ENCODE measurements around the gene RIMBP2. TPM values are rescaled to one million over a fixed set of nuclear protein-coding genes. Genes with fewer than 3 reads are reported as not detected.

The RIMBP2 gene
- total and polyA plus RNA-seq, 9 of the 15 experiments (the other 6 are each of a cell fraction or from before 2014, with no cell fraction given), result not detected

GRCh38 chr12:130529781-130530180, 186.3 kb downstream of the RIMBP2 start:
- POLR2A ChIA-PET, result no interaction called here
- no peak for ATAC-seq
- in situ Hi-C loops (cut with MboI), result no loop called here
- H4K20me1 ChIP-seq (replicated peaks; ENCODE audit: control insufficient read depth, insufficient read depth, low read length), result no peaks in the 10 kb centered on the region
- DNase-seq (ENCODE audit: extremely low read depth in 1 of 4, low spot score in 3 of 4), result no peak
- no peak overlapping the region for H3K27ac ChIP-seq (ENCODE audit: extremely low read depth, low read depth, low read length)
- H3K9me3 ChIP-seq (replicated peaks; ENCODE audit: control insufficient read depth, insufficient read depth, low read depth, low read length), result no peaks in the 10 kb centered on the region
- H3K79me2 ChIP-seq (ENCODE audit: control insufficient read depth, insufficient read depth, low read length), result no peaks in the 10 kb centered on the region
- no peak overlapping the region for H3K9ac ChIP-seq (ENCODE audit: insufficient read depth in 1 of 2, low read depth in 2 of 2, low read length in 2 of 2)
- no peak overlapping the region for H2AFZ ChIP-seq (ENCODE audit: low read depth, low read length)
- no peaks in the 10 kb centered on the region for H3K36me3 ChIP-seq (ENCODE audit: control insufficient read depth, insufficient read depth, low read length)
- H3K4me2 ChIP-seq (ENCODE audit: insufficient read depth, low read length), result no peak overlapping the region
- 0% methylated on average over 4 of the region's 4 CpGs for WGBS (ENCODE audit: insufficient coverage, low coverage, missing lambda C conversion rate)
- no peak for FAIRE-seq
- intact Hi-C loops (cut with micrococcal nuclease), result no loop called here
- no peak for TF ChIP-seq BRD9 (IDR thresholded peaks at IDR 0.05; ENCODE audit: low read depth, partially characterized antibody)
- no peak for TF ChIP-seq SOX6 (IDR thresholded peaks at IDR 0.05)
- no peak for TF ChIP-seq MEF2D (tag; conservative IDR thresholded peaks at IDR 0.05; ENCODE audit: low read depth)
- no peak for TF ChIP-seq ARID3B (CRISPR knock-in tag; IDR thresholded peaks at IDR 0.05; ENCODE audit: borderline replicate concordance)
- no peak for TF ChIP-seq RAD21 (CRISPR knock-in tag; conservative IDR thresholded peaks at IDR 0.05 in 1 of 2, IDR thresholded peaks at IDR 0.05 in 1 of 2)
- TF ChIP-seq ZNF280A (IDR thresholded peaks at IDR 0.05; ENCODE audit: low read depth, partially characterized antibody), result no peak
- H3K27me3 ChIP-seq (ENCODE audit: control insufficient read depth in 2 of 2, insufficient read depth in 2 of 2, low read length in 2 of 2), result no peaks in the 10 kb centered on the region
- H3K4me3 ChIP-seq, result no peak overlapping the region
- no TSS peak for BruUV-seq (replicated peaks)
- peaks cover 5% of the 10 kb centered on the region for H3K9me1 ChIP-seq (ENCODE audit: control insufficient read depth, insufficient read depth, low read length)
- CTCF ChIA-PET (ENCODE audit: low intra/inter-chr PET ratio), result no interaction called here
- no peaks in the 10 kb centered on the region for H3K4me1 ChIP-seq (replicated peaks in 1 of 2; ENCODE audit: control insufficient read depth in 2 of 2, insufficient read depth in 2 of 2, low read length in 2 of 2)

Data from K562 (cell line).